DMS53 (cell line): ENCODE results near the gene WDR19.
A peak's percentile ranks its signal among the peaks of the same experiment; 100 is the strongest.
"Not testable (repeated sequence)": the region's sequence is repeated elsewhere in the genome, so short reads cannot be mapped to it uniquely, and the experiment has no call there.

ENCODE experiments used
- DNase-seq: peaks from one replicate; lab custom pipeline; 2025; lab: John Stamatoyannopoulos, UW

The WDR19 gene

DNA sequence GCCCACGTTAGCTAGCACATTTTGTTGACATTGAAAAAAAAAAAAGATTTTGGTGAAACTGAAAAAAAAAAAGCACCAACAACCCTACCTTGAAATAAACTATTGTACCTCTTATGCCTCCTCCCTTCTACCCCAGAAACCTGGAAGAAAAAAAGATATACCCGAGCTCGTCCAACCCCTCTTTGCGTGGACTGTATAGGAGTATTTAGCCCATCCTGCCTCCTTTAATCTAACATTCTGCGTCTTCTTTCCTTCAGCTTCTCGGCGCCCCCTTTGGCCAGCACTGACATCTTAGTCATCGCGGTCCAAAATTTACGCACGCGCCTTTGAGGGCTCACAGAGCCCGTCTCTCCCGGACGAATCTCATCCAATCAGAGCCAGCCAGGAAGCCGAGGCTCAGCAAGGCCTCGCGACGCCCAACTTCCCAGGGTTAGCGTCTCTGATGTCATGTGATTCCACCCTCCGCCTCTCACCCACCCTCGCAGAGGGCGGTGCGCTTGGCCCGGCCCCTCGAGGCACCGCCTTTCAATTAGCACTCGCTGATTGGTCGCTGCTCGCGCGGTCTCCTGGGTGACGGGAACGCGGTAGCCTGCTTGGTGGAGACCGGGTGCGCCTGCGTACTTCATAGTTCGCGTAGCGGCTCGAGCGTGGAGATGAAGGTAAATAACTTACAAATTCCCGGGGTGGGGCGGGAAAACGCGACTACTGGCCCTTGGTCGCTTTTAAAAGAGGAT is at the start of gene WDR19:
Gene WDR19 (plus strand): TSS at position 625 of the 734 bp plus-strand sequence. CDS start 29 bp downstream, at position 654.
- DNase-seq = peak; percentile 100

DNA sequence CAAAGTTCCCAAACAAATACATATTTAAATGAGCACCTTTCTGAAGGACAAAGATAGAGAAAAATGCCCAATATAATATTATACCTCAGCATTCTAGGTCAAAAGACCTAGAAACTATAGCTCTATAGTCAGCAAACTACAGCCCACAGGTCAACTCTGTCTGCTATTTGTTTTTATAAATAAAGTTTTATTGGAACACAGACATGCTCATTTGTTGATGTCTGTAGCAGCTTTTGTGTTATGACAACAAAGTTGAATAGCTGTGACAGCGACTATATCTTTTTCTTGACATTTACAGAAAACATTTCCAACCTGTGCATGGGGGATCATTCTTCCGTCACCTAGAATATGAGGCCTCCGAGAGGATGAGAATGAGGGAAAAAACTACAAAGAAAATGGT is 48.7 kb upstream of the WDR19 start:
- no peak for DNase-seq

DNA sequence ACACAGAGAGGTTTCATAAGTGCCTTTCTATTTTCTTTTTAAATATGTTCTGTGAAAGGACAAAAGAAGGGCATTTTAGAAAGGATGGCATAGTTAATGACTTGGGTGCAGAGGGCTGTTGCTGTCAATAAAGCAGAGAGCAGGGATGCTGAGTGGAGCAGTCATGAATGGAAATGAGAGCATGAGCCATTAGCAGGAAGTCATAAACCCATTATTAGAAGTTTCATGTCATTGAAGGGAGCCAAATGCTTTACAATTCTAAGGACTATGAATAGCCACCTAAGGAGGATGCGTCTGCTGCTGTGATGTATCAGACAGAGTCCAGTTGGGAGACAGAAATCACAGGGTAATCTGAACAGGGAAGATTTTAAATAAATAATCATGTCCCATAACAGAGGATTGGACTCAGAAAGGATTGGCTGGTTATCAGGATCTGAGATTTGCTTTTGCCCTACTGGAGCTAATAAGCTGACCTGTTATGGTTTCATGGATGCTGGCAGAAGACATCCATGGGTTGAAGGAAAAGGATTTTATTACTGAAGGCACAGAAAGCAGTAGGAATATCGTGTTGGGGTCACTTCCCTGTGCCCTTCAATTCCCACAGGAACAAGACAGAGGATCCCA is 47.5 kb upstream of the WDR19 start:
- peak; percentile 39 for DNase-seq

DNA sequence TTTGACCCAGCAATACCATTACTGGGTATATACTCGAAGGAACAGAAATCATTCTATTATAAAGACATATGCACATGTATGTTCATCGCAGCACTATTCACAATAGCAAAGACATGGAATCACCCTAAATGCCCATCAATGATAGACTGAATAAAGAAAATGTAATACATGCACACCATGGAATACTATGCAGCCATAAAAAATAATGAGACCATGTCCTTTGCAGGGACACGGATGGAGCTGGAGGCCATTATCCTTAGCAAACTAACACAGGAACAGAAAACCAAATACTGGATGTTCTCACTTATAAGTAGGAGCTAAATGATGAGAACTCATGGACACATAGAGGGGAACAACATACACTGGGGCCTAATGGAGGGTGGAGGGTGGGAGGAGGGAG is 44.1 kb upstream of the WDR19 start:
- not testable (repeated sequence) for DNase-seq

DNA sequence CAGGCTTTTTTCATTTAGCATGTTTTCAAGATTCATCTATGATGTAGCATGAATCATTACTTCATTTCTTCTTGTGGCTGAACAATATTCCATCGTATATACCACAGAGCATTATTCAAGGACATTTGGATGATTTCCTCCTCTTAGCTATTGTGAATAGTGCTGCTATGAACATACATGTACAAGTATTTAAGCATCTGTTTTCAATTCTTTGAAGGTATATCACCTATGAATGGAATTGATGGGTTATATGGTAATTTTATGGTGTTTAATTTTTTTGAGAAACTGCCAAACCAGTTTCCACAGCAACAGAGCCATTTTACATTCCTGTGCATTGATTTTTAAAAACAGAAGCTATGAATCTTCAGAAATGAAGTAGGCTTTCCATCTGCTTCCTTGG is 36.1 kb upstream of the WDR19 start:
- no peak for DNase-seq

DNA sequence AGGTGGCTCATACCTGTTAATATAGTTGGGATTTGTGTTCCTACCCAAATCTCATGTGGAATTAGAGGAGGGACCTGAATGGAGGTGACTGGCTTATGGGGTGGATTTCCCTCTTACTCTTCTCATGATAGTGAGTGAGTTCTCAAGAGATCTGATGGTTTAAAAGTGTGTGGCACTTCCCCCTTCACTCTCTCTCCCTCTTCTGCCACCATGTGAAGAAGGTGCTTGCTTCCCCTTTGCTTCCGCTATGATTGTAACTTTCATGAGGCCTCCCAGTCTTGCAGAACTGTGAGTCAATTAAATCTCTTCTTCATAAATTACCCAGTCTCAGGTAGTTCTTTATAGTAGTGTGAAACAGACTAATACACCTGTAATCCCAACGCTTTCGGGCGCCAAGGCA is 28.3 kb upstream of the WDR19 start:
- no peak for DNase-seq

DNA sequence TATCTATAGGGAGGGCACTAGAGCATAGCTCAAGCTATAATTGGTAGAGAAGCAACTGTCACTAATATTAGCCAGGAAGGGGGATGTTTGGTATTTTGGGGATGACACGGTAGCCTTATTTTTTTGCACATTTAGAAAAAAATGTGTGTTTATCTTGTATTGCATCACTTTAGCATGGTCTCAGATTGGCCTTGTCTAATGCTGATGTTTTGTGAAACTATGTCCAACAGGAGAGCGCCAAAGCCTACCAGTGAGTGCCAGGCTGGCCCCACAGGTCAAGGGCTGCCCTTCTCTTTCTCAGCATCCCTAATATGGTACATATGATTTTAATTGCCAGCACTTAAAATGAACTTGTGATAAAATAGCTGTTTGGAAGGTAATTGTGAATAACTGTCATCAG is 24.8 kb upstream of the WDR19 start:
- DNase-seq = no peak

DNA sequence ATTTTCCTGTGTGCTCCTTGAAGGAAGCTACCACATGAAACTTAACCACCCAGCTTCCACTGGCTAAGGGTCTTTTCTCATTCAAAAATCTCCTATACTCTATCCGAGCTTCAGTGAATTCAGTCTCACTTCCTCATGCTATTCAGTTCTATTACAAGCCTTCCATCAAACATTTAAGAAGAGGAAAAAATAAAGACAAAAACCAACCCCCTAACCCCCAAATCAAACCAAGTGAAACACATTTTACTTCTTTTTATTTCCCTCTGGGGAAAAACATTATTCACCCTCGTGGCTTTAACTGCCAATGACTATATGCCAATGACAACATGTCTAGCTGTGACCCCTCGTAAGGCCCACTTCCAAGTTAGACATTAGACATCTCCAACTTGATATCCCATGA is 16.2 kb upstream of the WDR19 start:
- no peak for DNase-seq

DNA sequence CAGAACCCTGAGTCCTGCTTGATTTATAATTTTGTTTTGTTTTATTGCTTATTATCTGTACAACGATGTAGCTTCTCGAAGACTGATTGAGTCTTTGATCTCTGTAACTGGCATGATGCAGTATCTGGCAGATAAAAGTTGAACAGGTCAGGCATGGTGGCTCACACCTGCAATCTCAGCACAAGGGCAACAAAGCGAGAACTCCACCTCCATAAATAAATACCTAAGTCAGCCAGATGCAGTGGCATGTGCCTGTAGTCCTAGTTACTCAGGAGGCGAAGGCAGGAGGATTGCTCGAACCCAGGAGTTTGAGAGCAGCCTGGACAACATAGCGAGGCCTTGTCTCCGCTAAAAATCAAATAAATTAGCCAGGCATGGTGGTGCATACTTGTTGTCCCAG is 15.7 kb upstream of the WDR19 start:
- no peak for DNase-seq

DNA sequence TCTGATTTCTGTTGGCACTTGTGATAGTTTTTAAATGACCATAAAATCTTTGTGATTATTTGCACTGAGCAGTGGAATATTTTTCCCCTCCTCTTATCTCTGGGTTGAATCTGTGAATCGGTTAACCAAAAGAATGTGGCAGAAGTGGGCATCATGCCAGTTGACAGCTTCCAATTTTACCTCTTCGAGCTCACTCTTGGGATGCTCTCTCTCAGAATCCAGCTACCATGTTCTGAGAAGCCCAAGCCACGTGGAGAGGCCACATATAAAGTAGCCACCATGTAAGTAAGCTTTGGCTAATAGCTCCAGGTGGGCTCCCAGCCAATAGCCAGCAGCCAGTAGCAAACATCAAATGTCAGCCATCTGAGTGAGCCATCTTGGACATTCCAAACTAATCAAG is 12.9 kb upstream of the WDR19 start:
- DNase-seq = no peak

DNA sequence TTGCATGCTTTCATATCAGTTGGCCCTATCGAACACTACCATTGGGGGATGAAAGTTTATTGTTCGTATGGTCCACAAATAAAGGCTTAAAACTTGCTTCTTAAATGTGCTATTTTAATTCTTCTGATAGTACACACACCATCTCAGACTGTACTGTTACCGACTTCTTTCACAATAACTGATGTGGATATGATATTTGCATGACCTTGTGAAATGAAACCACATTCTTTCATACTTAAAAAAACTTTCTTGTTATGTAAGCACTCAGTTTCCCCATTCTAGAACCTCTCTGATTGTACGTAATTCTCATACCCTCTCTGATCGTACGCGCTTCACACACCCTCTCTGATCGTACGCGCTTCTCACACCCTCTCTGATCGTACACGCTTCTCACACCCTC is 12.0 kb upstream of the WDR19 start:
- DNase-seq = no peak

DNA sequence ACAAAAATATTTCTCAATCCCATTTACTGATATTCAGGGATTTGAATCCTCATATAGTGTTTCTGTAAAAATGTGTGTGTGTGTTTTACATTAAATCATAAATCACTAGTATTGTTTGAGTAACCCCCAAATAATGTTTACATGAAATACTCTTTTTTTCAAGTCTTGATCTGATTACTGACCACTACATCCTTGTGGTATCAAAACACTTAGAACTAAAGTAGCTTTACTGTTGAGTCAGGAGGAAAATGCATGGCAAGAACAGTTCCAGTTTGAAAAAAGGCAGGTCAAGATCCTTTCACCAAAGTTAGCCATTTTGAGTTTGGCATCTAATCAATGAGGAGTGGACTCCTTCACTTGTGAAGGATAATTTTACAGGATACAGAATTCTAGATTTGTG is 3.6 kb upstream of the WDR19 start:
- no peak for DNase-seq

DNA sequence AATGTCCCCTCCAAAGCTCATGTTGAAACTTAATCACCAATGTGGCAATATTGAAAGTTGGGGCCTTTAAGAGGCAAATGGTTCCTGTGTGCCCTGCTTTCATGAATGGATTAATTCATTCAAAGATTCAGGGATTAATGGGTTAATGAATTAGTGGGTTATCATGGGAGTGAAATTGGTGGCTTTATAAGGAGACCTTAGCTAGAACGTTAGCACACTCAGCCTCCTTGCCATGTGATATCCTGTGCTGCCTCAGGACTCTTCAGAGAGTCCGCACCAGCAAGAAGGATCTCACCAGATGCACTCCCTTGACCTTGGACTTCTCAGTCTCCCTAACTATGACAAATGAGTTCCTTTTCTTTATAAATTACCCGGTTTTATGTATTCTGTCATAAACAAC is 2.6 kb upstream of the WDR19 start:
- no peak for DNase-seq

DNA sequence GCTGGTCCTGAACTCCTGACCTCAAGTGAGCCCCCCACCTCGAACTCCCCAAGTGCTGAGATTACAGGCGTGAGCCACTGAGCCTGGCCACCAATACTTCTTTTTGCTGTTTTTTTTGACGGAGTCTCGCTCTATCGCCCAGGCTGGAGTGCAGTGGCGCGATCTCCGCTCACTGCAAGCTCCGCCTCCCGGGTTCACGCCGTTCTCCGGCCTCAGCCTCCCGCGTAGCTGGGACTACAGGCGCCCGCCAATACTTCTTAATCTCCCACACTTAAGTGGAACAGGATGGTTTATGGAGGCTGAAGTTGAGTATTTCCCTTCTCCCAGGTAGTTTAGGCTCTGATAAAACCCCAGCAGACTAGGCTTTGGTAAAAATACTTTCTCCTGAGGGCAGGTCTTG is 1.7 kb upstream of the WDR19 start:
- DNase-seq = not testable (repeated sequence)

DNA sequence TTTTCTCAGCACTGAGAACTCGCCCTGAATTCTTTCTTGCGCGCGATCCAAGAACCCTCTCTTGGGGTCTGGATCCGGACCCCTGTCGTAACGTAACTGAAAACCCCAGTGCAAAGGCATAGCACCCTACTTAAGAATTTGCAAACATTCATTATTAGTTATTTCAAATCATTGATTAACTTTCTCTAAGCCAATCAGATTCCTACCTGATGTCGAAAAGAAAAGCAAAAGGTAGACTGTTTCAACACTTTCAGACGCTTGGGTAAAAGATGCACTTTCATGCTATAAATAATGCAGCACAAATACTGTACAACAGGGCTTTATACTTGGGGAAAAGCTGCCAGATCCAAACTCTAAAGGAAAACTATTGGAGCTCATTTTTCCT is 817 bp upstream of the WDR19 start:
- DNase-seq = peak; percentile 41

DNA sequence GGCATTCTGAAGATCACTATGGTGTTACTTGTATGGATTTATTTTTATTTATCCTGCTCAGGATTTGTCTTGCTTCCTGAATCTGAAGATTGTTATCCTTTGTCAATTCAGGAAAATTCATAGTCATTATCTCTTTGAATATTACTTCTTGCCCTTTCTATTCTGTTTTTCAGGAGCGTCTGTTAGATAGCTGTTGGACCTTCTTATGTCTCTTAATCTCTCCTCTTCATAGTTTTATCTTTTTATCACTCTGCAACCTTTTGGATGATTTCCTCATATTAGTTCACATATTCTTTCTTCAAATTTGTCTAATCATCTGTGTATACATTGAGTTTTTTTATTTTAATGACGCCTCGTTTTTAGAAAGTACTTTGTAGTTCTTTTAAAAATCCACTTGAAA is 19.6 kb downstream of the WDR19 start:
- DNase-seq = no peak

DNA sequence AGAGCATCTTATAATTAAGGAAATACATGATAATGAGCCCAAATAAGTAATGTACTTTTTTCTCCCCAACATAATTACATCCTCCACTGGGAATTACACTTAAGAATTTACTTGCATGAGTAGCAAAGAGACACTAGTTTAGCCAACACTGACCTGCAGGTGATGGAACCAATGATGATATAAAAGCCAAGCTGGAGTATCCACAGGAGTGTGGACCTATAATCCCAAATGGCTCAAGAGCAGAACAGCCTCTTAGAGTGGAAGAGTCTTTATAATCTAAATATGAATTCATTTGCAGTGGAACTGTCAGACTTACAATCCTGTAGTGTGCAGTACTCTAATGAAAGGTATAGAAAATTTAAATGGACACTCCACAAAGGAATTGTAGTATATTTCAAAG is 22.2 kb downstream of the WDR19 start:
- DNase-seq = no peak

DNA sequence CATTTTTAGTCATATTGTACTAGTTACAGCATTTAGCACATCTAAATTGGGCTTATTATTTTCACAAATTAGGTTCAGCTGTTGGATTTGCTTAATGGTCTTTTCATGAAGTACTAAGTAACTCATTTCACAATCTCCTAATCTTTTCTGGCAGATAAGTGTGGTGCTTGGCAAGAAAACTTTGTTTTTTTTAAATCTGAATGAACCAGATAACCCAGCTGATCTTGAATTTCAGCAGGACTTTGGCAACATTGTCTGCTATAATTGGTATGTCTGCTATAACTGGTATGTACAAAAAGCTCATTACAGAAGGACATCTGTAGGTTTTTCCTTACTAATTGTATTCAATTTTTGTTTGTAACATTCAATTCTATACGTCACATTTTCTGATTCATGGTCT is 22.7 kb downstream of the WDR19 start:
- DNase-seq = no peak

DNA sequence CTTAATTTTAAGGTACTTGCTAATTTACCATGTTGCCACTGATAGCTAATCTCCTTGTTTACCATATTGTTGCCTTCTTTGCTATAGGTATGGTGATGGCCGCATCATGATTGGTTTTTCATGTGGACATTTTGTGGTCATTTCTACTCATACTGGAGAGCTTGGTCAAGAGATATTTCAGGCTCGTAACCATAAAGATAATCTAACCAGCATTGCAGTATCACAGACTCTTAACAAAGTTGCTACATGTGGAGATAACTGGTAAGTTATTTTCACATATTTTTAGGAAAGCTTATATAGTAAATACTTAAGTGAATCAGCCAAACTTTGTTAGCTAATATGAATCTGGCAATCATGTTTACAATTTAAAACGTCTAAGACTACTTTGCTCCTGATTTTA is 23.1 kb downstream of the WDR19 start:
- no peak for DNase-seq

DNA sequence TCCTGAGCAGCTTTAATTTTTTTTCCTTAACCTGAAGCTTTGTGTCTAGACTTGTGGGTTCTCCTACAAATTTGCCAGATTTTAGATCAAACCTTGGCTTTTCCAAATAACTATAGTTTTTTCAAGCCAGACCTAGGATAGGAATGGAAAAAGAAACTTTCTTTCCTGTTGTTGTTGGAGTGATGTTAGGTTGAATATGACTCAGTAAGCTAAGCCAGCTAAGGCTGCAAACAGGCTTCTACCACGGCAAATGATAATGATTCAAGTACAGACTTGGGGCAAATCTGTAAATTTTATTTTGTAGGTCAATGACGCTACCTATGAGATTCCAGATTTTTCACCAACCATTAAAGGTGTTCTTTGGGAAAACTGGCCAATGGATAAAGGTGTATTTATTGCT is 45.6 kb downstream of the WDR19 start:
- no peak for DNase-seq

DNA sequence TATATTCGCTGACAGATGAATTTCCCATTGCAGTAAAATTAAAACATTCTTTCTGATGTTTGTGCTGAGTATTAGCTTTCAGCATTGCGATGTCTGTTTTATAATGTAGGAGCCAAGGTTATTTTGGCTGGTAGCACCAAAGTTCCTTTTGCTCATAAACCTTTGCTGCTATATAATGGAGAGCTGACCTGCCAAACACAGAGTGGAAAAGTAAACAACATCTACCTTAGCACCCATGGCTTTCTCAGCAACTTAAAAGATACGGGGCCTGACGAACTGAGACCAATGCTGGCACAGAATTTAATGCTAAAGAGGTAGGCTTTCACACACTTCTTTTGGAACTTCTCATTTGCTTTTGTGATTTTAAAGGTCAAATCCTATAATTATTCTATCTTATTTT is 46.0 kb downstream of the WDR19 start:
- no peak for DNase-seq

DNA sequence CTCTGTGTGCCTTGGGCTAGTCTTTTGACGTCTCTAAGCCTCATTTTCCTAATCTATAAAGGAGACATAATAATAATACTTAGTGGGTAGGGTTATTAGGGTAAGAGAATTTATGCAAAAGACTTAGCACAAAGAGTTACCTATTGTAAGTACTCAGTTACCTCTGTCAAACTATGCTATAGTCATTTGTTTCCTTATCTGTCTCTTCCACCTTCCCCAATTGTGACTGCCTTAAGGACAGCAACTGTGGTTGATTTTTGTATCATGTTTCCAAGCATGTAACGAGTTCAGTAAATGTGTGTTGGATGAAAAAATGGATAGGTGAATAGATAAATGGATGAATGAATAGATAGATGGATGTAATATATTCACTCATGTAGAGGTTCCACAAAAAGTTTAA is 48.1 kb downstream of the WDR19 start:
- DNase-seq = no peak

DNA sequence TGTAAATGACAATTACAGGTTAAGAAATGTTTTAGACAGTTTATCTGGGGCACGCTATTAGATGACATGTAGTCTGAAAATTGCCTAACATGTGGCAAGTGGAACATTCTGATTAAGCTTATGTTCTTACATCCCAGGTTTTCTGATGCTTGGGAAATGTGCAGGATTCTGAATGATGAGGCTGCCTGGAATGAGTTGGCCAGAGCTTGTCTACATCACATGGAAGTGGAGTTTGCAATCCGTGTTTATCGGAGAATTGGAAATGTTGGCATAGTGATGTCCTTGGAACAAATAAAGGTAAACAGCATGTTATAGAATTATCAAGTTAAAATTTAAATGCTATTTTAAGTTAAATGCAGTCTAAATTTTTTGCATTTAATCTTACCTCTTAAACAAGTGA is 49.3 kb downstream of the WDR19 start:
- no peak for DNase-seq

DNA sequence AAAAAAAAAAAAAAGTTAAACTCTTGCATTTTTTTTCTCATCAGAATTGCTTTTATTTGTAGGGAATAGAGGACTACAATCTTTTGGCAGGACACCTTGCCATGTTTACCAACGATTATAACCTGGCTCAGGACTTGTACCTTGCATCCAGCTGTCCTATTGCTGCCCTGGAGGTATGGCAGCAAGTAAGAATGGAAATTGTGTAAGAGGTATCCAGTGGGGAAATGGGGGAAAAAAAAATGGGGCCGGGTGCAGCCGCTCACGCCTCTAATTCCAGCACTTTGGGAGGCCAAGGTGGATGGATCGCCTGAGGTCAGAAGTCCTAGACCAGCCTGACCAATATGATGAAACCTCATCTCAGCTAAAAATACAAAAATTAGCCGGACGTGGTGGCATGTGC is 49.8 kb downstream of the WDR19 start:
- no peak for DNase-seq
